HUES64 (cell line): Measurements from ENCODE around the gene PM20D2. TPM values are rescaled to one million over a fixed set of nuclear protein-coding genes. Genes with fewer than 3 reads are reported as not detected.

Experiments used
- H3K27ac ChIP-seq: 2 replicates; pipeline ENCODE4 v1.7.0; 2013; ENCODE audit warnings: low read depth, low read length, inconsistent platforms
- H3K27me3 ChIP-seq: 2 replicates; pipeline ENCODE4 v1.6.1; 2013; ENCODE audit warnings: mild to moderate bottlenecking, low read length; ENCODE audit not compliant: insufficient read depth
- H3K36me3 ChIP-seq: 2 replicates; pipeline ENCODE4 v1.6.1; 2013; ENCODE audit warnings: mild to moderate bottlenecking, low read length; ENCODE audit not compliant: insufficient read depth
- H3K4me1 ChIP-seq: 2 replicates; pipeline ENCODE4 v1.6.1; 2013; ENCODE audit warnings: mild to moderate bottlenecking, low read length, moderate library complexity; ENCODE audit not compliant: insufficient read depth
- H3K4me3 ChIP-seq: 2 replicates; pipeline ENCODE4 v1.5.1; 2013; ENCODE audit warnings: mild to moderate bottlenecking, low read length, moderate library complexity
- H3K9ac ChIP-seq: 2 replicates; pipeline ENCODE4 v1.6.1; 2013; ENCODE audit warnings: mild to moderate bottlenecking, low read depth, low read length
- H3K9me3 ChIP-seq: 2 replicates; pipeline ENCODE4 v1.6.1; 2013; ENCODE audit warnings: low read depth, low read length; ENCODE audit not compliant: insufficient read depth
- WGBS: fragments of 150-250, 120-280 bp; methylation state at CpG from one replicate; pipeline ENCODE4 v1.1.7; 2013; ENCODE audit warnings: missing lambda C conversion rate; 5-methylcytosine and 5-hydroxymethylcytosine counted together
- polyA plus RNA-seq, 2 experiments: library from polyadenylated mRNA; stranded (reverse); fragments of 50-300 nt; gene quantifications; one replicate each; pipeline ENCODE4 v1.2.3, GENCODE V29; 2013

PM20D2 gene
- polyA plus RNA-seq (2013, experiment 1 of 2) = 3.5 TPM
- 3.7 TPM for polyA plus RNA-seq (2013, experiment 2 of 2)

- H3K27me3 ChIP-seq = peaks cover 50% of the 10 kb centered on the region
- peak within 1 kb of the TSS; percentile 65 for H3K4me3 ChIP-seq
- no peaks in the 10 kb centered on the region for H3K36me3 ChIP-seq
- H3K4me1 ChIP-seq = peaks cover 8% of the 10 kb centered on the region; the same call in 1 of the 2 replicates
- H3K9me3 ChIP-seq = no peaks in the 10 kb centered on the region
- H3K9ac ChIP-seq = peak within 1 kb of the TSS; percentile 79
- WGBS = under 1% methylated on average over 102 of the region's 102 CpGs
- H3K27ac ChIP-seq = no peak within 1 kb of the TSS
Measured at GRCh38 chr6:89145956-89146717, at the start of gene PM20D2. Gene PM20D2, plus strand, starts transcription at chr6:89146055. Its CDS starts 90 bp downstream, at chr6:89146145.

GRCh38 chr6:89098461-89098860 lies 47.4 kb upstream of the PM20D2 start:
- no peaks in the 10 kb centered on the region for H3K9me3 ChIP-seq
- no peak overlapping the region for H3K9ac ChIP-seq
- no peak overlapping the region for H3K27ac ChIP-seq
- no peaks in the 10 kb centered on the region for H3K4me1 ChIP-seq
- no peaks in the 10 kb centered on the region for H3K27me3 ChIP-seq
- 96% methylated on average over 7 of the region's 8 CpGs for WGBS
- H3K36me3 ChIP-seq = peaks cover 21% of the 10 kb centered on the region
- H3K4me3 ChIP-seq = no peak overlapping the region

GRCh38 chr6:89100114-89100513 lies 45.7 kb upstream of the PM20D2 start:
- peaks cover 30% of the 10 kb centered on the region for H3K36me3 ChIP-seq
- H3K4me3 ChIP-seq = no peak overlapping the region
- H3K27me3 ChIP-seq = no peaks in the 10 kb centered on the region
- 94% methylated on average over 2 of the region's 2 CpGs for WGBS
- no peaks in the 10 kb centered on the region for H3K9me3 ChIP-seq
- no peak overlapping the region for H3K27ac ChIP-seq
- H3K4me1 ChIP-seq = no peaks in the 10 kb centered on the region
- H3K9ac ChIP-seq = no peak overlapping the region

GRCh38 chr6:89110284-89110683 lies 35.6 kb upstream of the PM20D2 start:
- Histone ChIP-seq H3K9ac (no peak overlapping the region), H3K4me1 (no peaks in the 10 kb centered on the region), H3K27me3 (no peaks in the 10 kb centered on the region), H3K27ac (no peak overlapping the region), H3K36me3 (peaks cover 5% of the 10 kb centered on the region), H3K4me3 (no peak overlapping the region), H3K9me3 (no peaks in the 10 kb centered on the region)
- 90% methylated on average over 3 of the region's 3 CpGs for WGBS

GRCh38 chr6:89111933-89112332 lies 33.9 kb upstream of the PM20D2 start:
- H3K9ac ChIP-seq = no peak overlapping the region
- H3K36me3 ChIP-seq = no peaks in the 10 kb centered on the region
- peaks cover 12% of the 10 kb centered on the region for H3K27me3 ChIP-seq
- H3K4me1 ChIP-seq = peaks cover 4% of the 10 kb centered on the region; the same call in 1 of the 2 replicates
- H3K9me3 ChIP-seq = no peaks in the 10 kb centered on the region
- no peak overlapping the region for H3K27ac ChIP-seq
- H3K4me3 ChIP-seq = no peak overlapping the region
- WGBS = 90% methylated on average over 9 of the region's 9 CpGs

- WGBS = 95% methylated on average over 3 of the region's 6 CpGs
- peak overlapping the region; percentile 74; the same call in 1 of the 2 replicates for H3K9ac ChIP-seq
- H3K4me3 ChIP-seq = peak overlapping the region; percentile 95
Measured at GRCh38 chr6:89116702-89117101, 29.2 kb upstream of the PM20D2 start.

GRCh38 chr6:89117211-89118108 lies 28.4 kb upstream of the PM20D2 start, which contains the start of gene SRSF12:
Gene SRSF12, minus strand, starts transcription at chr6:89118071. Its CDS starts 184 bp downstream, at chr6:89117887.
- WGBS = under 1% methylated on average over 106 of the region's 106 CpGs
- Histone ChIP-seq H3K27ac (no peak within 1 kb of the TSS), H3K9me3 (no peaks in the 10 kb centered on the region), H3K9ac (peak within 1 kb of the TSS; percentile 74), H3K27me3 (peaks cover 40% of the 10 kb centered on the region), H3K4me1 (peaks cover 7% of the 10 kb centered on the region; the same call in 1 of the 2 replicates), H3K36me3 (no peaks in the 10 kb centered on the region), H3K4me3 (peak within 1 kb of the TSS; percentile 95)

More at GRCh38 chr6:89116702-89117101, 29.2 kb upstream of the PM20D2 start:
- Histone ChIP-seq H3K27me3 (peaks cover 40% of the 10 kb centered on the region), H3K4me1 (peaks cover 7% of the 10 kb centered on the region; the same call in 1 of the 2 replicates), H3K36me3 (no peaks in the 10 kb centered on the region), H3K27ac (no peak overlapping the region), H3K9me3 (no peaks in the 10 kb centered on the region)

GRCh38 chr6:89118931-89119330 lies 26.9 kb upstream of the PM20D2 start:
- H3K27ac ChIP-seq = no peak overlapping the region
- peaks cover 7% of the 10 kb centered on the region; the same call in 1 of the 2 replicates for H3K4me1 ChIP-seq
- H3K9ac ChIP-seq = no peak overlapping the region
- H3K36me3 ChIP-seq = no peaks in the 10 kb centered on the region
- WGBS = 80% methylated on average over 8 of the region's 8 CpGs
- H3K27me3 ChIP-seq = peaks cover 40% of the 10 kb centered on the region
- H3K4me3 ChIP-seq = no peak overlapping the region; the same call in 1 of the 2 replicates
- no peaks in the 10 kb centered on the region for H3K9me3 ChIP-seq

- WGBS = 91% methylated on average over 4 of the region's 4 CpGs
- no peaks in the 10 kb centered on the region for H3K36me3 ChIP-seq
- H3K4me1 ChIP-seq = peaks cover 7% of the 10 kb centered on the region; the same call in 1 of the 2 replicates
- H3K9me3 ChIP-seq = no peaks in the 10 kb centered on the region
- H3K9ac ChIP-seq = no peak overlapping the region
- peaks cover 40% of the 10 kb centered on the region for H3K27me3 ChIP-seq
- no peak overlapping the region for H3K4me3 ChIP-seq
- no peak overlapping the region for H3K27ac ChIP-seq
Measured at GRCh38 chr6:89120371-89120770, 25.5 kb upstream of the PM20D2 start.

- 100% methylated on average over 1 of the region's 1 CpG for WGBS
- Histone ChIP-seq H3K9ac (no peak overlapping the region), H3K27ac (no peak overlapping the region), H3K27me3 (peaks cover 28% of the 10 kb centered on the region), H3K4me1 (peaks cover 2% of the 10 kb centered on the region; the same call in 1 of the 2 replicates), H3K9me3 (no peaks in the 10 kb centered on the region), H3K36me3 (no peaks in the 10 kb centered on the region), H3K4me3 (no peak overlapping the region)
Measured at GRCh38 chr6:89121934-89122333, 23.9 kb upstream of the PM20D2 start.

- Histone ChIP-seq H3K4me1 (no peaks in the 10 kb centered on the region), H3K27ac (no peak overlapping the region), H3K9me3 (no peaks in the 10 kb centered on the region), H3K27me3 (peaks cover 22% of the 10 kb centered on the region), H3K4me3 (no peak overlapping the region), H3K36me3 (no peaks in the 10 kb centered on the region), H3K9ac (no peak overlapping the region)
Measured at GRCh38 chr6:89122625-89123024, 23.2 kb upstream of the PM20D2 start.
